ENCODE measurements around the gene MATN4. TPM values are rescaled to one million over a fixed set of nuclear protein-coding genes. Genes with fewer than 3 reads are reported as not detected.

Gene MATN4
- total RNA-seq, 4 donors from 2014 or later: 0.19 to 0.24 TPM; not detected in 2

DNA sequence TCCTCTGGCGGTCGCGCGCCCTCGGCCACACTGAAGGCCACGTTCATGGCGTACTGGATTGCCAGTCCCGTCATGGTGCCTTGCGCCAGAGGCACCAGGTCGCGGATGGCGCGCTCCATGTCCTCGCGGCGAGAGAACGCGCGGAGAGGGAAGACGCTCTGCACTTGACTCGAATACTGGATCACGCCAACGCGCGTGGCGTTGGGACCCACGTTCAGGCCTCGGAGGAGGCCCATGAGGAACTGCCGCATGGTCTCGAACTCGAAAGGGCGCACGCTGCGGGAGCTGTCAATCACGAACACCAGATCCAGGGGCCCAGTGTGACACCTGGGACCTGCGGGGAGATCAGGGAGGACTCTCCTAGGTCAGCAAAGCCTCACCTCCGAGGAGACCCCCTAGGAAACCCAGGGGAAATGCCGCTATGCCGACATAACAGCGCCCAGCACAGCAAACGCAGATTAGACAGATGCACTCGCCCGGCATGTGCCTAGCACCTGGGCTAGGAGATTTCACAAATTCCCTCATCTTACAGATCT is 3.6 kb downstream of the MATN4 start:
- ATAC-seq (ENCODE audit: low FRiP score) (no peak), DNase-seq (ENCODE audit: low spot score) (no peak)
- TF ChIP-seq, protein P1, sequence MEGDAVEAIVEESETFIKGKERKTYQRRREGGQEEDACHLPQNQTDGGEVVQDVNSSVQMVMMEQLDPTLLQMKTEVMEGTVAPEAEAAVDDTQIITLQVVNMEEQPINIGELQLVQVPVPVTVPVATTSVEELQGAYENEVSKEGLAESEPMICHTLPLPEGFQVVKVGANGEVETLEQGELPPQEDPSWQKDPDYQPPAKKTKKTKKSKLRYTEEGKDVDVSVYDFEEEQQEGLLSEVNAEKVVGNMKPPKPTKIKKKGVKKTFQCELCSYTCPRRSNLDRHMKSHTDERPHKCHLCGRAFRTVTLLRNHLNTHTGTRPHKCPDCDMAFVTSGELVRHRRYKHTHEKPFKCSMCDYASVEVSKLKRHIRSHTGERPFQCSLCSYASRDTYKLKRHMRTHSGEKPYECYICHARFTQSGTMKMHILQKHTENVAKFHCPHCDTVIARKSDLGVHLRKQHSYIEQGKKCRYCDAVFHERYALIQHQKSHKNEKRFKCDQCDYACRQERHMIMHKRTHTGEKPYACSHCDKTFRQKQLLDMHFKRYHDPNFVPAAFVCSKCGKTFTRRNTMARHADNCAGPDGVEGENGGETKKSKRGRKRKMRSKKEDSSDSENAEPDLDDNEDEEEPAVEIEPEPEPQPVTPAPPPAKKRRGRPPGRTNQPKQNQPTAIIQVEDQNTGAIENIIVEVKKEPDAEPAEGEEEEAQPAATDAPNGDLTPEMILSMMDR (IDR thresholded peaks at IDR 0.05): no peak

DNA sequence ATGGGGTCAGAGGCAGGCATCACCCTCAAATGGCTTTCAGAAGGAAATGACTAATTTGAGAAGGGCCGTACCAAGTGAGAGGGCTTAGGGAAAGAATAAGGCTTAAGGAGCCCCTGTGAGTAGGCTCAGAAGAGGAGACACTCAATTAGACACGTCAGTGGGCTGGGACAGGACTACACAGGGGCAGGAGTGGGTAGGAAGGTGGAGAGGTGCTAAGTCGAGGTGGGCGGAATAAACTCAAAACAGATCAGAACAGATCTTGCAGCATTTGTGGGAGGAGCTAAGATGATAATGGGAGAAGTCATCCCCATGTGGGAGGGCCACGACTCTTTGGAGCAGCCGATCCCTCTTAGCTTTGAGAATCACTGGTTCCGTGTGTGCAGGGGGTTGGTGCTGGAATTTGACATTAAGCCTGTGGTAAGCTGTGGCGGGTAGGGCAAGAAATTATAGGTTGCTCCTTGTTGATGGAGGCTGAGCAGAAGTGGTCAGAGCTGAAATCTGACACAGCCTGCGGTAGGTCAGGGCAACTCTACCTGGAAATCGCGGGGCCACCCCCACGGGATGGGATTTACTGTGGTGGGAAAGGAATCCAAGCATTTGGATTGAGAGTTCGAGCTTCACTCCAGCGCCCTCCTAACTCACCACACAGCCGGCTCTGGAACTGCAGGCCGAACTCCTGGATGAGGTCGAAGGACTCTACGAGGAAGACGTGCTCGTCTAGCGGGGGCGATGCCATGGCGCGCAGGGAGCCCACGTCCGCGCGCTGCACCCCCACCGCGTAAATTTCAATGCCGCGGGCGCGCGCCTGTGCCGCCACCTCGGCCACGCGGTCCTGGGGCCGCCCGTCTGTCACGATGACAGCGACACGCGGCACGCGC is 4.3 kb downstream of the MATN4 start:
- ATAC-seq (ENCODE audit: low FRiP score): no peak
- no peak for DNase-seq (ENCODE audit: low spot score)
- TF ChIP-seq, protein P1 (IDR thresholded peaks at IDR 0.05): no peak

DNA sequence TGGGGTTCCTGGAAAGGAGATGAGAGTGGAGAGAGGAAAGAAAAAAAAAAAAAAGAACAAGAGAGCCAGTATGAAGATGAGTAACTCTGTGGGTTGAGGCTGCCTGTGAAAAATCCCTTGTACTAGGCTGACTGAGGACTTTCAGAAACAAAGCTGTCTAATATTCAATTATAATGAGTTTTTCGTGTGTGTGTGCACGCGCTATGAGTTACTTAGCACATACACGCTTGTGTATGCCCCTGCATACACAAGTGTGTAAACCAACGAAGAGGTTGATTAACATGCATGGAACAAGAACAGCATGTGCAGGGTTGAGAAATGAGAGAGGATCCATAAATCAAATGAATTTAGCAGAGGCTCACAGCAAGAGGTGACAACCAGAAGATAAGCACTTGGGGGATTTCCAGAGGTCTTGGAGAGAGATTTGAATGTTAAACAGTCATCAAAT is 6.3 kb downstream of the MATN4 start:
- ATAC-seq (ENCODE audit: low FRiP score) (no peak), DNase-seq (ENCODE audit: low spot score) (no peak)
- TF ChIP-seq, protein P1 (IDR thresholded peaks at IDR 0.05): no peak

DNA sequence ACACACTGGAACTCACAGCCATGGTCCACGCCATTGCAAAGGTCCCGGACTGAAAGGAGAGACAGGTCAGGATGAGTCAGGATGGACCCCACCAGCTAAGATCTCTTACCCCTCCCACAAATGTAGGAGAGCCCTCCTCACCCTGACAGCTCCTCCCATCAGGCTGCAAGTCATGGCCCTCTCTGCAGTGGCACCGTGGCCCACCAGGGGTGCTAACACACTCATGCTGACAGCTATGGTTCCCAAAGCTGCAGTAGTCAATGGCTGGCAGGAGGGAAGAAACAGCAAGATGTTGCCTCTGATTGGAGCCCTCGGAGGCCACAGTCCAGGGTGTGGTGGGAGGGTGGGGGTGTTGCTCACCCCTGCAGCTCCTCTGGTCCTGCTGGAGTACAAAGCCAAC is 7.1 kb downstream of the MATN4 start:
- TF ChIP-seq, protein P1 (IDR thresholded peaks at IDR 0.05): no peak
- ATAC-seq (ENCODE audit: low FRiP score) (no peak), DNase-seq (ENCODE audit: low spot score) (no peak)

DNA sequence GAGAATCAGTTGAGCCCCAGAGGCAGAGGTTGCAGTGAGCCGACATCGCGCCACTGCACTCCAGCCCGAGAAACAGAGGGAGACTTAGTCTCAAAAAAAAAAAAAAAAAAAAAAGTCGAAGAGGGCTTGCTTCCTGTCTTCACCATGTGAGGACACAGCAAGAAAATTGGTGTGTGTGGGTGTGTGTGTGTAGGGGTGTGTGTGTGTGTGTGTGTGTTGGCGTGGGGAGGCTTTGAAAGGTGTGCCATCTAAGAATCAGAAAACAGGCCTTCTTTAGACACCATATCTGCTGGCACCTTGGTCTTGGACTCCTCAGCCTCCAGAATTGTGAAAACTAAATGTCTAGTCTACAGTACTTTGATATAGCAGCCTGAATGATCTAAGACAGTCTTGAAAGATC is 8.3 kb downstream of the MATN4 start:
- no peak for DNase-seq (ENCODE audit: low spot score)
- ATAC-seq (ENCODE audit: low FRiP score): no peak
- TF ChIP-seq, protein P1 (IDR thresholded peaks at IDR 0.05): no peak

DNA sequence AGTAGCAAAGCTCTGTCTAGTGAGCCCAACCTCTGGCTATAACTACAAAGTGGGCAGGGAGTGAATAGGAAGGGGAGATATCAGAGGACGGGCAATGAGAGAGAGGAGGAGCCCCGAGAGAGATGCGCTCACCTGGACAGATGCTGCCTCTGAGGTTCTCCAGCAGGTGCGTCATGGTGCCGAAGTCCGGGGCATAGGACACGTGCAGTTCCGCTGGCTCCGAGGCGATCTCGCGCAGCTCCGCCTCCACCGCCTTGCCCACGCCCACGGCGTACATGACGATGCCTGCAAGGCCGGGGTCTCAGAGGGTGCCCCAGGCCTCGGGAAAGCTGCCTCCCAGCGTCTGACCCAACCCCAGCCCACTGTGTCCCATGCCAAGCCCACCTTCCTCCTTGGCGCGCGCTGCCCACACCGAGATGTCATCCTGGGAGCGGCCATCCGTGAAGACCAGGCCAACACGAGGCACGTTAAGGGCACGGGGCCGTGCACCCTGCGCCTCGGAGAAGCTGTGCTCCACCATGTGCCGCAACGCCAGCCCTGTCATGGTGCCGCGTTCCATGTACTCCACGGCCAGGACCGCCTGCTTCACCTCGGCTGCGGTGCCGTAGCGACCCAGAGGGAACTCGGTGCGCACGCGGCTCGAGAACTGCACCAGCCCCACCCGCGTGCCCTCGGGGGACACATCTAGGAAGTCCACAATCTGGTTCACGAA is 10.2 kb downstream of the MATN4 start:
- ATAC-seq (ENCODE audit: low FRiP score): no peak
- DNase-seq (ENCODE audit: low spot score): no peak
- TF ChIP-seq, protein P1 (IDR thresholded peaks at IDR 0.05): no peak
